ENCODE data around the gene STIP1. TPM values are rescaled to one million over a fixed set of nuclear protein-coding genes. Genes with fewer than 3 reads are reported as not detected.

The STIP1 gene
- total RNA-seq, 1 donor from 2014 or later, result 252 TPM

GRCh38 chr11:64180891-64181290 is 5.1 kb upstream of the STIP1 start:
- Histone ChIP-seq H4K20me1 (ENCODE audit: low read depth) (peaks cover 19% of the 10 kb centered on the region), H3K27ac (no peak overlapping the region), H3K4me1 (peaks cover 9% of the 10 kb centered on the region), H3K4me2 (no peak overlapping the region), H3K4me3 (no peak overlapping the region), H3K9ac (no peak overlapping the region), H2AFZ (replicated peaks) (no peak overlapping the region), H3F3A (ENCODE audit: low read depth) (peaks cover 33% of the 10 kb centered on the region), H3K27me3 (no peaks in the 10 kb centered on the region), H3K36me3 (no peaks in the 10 kb centered on the region), H3K79me2 (ENCODE audit: low read depth) (peaks cover 29% of the 10 kb centered on the region), H3K9me3 (ENCODE audit: low read depth) (no peaks in the 10 kb centered on the region)
- Mint-ChIP-seq H3K9me3 (peaks cover 2% of the 10 kb centered on the region), H3K27ac (peak overlapping the region; percentile 54), H3K4me3 (no peak overlapping the region), H3K27me3 (ENCODE audit: insufficient read depth, low read depth) (peaks cover 13% of the 10 kb centered on the region), H3K4me1 (peaks cover 37% of the 10 kb centered on the region), H3K36me3 (peaks cover 6% of the 10 kb centered on the region)
- no peak for DNase-seq (ENCODE audit: low spot score)
- no peak for TF ChIP-seq EZH2 (IDR thresholded peaks at IDR 0.05)
- TF ChIP-seq EZH2phosphoT487 (IDR thresholded peaks at IDR 0.05), result no peak
- TF ChIP-seq CTCF (IDR thresholded peaks at IDR 0.05), result no peak

DNA sequence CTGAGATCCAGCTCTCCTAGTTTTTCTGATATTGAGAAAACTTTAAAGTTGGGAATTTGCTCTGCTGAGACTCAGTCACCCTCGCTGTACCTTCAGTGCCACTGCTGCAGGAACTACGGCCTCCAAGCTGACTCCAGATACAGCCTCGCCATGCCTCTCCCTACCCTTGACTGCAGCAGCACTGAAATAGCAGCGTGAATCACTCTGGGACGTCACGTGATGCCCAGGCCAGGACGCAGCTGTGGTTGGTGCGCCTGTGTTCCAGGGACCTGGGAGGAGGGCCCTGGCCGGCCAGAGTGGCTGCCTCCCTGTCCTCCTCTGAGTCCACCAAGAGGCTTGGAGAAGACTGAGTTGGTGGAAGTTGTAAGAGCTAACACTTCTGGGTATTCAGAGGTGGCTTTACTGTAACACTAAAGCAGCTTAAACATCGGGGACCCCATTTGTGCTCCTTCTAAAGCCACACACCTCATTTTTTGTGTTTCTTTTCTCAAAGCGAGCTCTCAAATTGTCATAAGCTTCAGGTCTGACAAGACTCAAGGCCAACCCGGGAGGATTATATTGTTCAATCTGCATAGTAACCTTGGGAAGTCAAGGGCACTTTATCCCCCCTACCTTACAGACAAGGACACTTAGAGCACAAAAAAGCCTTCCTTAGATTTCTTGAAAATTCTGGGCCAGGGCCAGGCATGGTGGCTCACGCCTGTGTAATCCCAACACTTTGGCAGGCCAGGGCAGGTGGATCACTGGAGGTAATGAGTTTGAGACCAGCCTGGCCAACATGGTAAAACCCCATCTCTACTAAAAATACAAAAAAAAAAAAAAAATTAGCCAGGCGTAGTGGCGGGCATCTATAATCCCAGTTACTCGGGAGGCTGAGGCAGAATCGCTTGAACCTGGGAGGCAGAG is 4.2 kb upstream of the STIP1 start:
- H3K4me2 ChIP-seq, result peak overlapping the region; percentile 9
- H3K27ac ChIP-seq, result no peak overlapping the region
- no peak overlapping the region for H3K4me3 ChIP-seq
- H3K27me3 ChIP-seq, result no peaks in the 10 kb centered on the region
- TF ChIP-seq CTCF (IDR thresholded peaks at IDR 0.05), result no peak
- TF ChIP-seq EZH2phosphoT487 (IDR thresholded peaks at IDR 0.05), result no peak
- TF ChIP-seq EZH2 (IDR thresholded peaks at IDR 0.05), result no peak
- H3K36me3 ChIP-seq, result no peaks in the 10 kb centered on the region
- Mint-ChIP-seq H3K27me3 (ENCODE audit: insufficient read depth, low read depth) (peaks cover 15% of the 10 kb centered on the region), H3K27ac (peak overlapping the region; percentile 40), H3K4me3 (peak overlapping the region; percentile 46), H3K36me3 (peaks cover 7% of the 10 kb centered on the region), H3K4me1 (peaks cover 39% of the 10 kb centered on the region), H3K9me3 (peaks cover 3% of the 10 kb centered on the region)
- peaks cover 19% of the 10 kb centered on the region for H4K20me1 ChIP-seq (ENCODE audit: low read depth)
- peaks cover 29% of the 10 kb centered on the region for H3K79me2 ChIP-seq (ENCODE audit: low read depth)
- no peak overlapping the region for H2AFZ ChIP-seq (replicated peaks)
- peak; percentile 74 for DNase-seq (ENCODE audit: low spot score)
- no peaks in the 10 kb centered on the region for H3K9me3 ChIP-seq (ENCODE audit: low read depth)
- H3K4me1 ChIP-seq, result peaks cover 9% of the 10 kb centered on the region
- H3K9ac ChIP-seq, result no peak overlapping the region
- H3F3A ChIP-seq (ENCODE audit: low read depth), result peaks cover 33% of the 10 kb centered on the region

GRCh38 chr11:64183890-64184289 is 2.1 kb upstream of the STIP1 start:
- peaks cover 11% of the 10 kb centered on the region for H3K27me3 Mint-ChIP-seq (ENCODE audit: insufficient read depth, low read depth)

More at GRCh38 chr11:64183890-64184289, 2.1 kb upstream of the STIP1 start:
- peak overlapping the region; percentile 86 for H3K4me2 ChIP-seq
- peaks cover 19% of the 10 kb centered on the region for H4K20me1 ChIP-seq (ENCODE audit: low read depth)
- H3K9me3 Mint-ChIP-seq, result peaks cover 3% of the 10 kb centered on the region
- no peak overlapping the region for H2AFZ ChIP-seq (replicated peaks)
- peaks cover 9% of the 10 kb centered on the region for H3K4me1 ChIP-seq
- no peak for DNase-seq (ENCODE audit: low spot score)
- peak overlapping the region; percentile 99 for H3K4me3 Mint-ChIP-seq
- H3F3A ChIP-seq (ENCODE audit: low read depth), result peaks cover 33% of the 10 kb centered on the region
- H3K9ac ChIP-seq, result no peak overlapping the region
- no peaks in the 10 kb centered on the region for H3K36me3 ChIP-seq
- peaks cover 38% of the 10 kb centered on the region for H3K4me1 Mint-ChIP-seq
- peaks cover 6% of the 10 kb centered on the region for H3K36me3 Mint-ChIP-seq
- no peak overlapping the region for H3K27ac ChIP-seq
- TF ChIP-seq EZH2phosphoT487 (IDR thresholded peaks at IDR 0.05) (no peak), EZH2 (IDR thresholded peaks at IDR 0.05) (no peak), CTCF (IDR thresholded peaks at IDR 0.05) (no peak)
- H3K79me2 ChIP-seq (ENCODE audit: low read depth), result peaks cover 29% of the 10 kb centered on the region
- H3K4me3 ChIP-seq, result no peak overlapping the region
- no peaks in the 10 kb centered on the region for H3K9me3 ChIP-seq (ENCODE audit: low read depth)
- no peak overlapping the region for H3K27ac Mint-ChIP-seq
- no peaks in the 10 kb centered on the region for H3K27me3 ChIP-seq
